CD4-positive, CD25-positive, alpha-beta regulatory T cell (primary cell): ENCODE results near the gene MUC5AC. TPM values are rescaled to one million over a fixed set of nuclear protein-coding genes. Genes with fewer than 3 reads are reported as not detected.
A peak's percentile ranks its signal among the peaks of the same experiment; 100 is the strongest.
"Not testable (repeated sequence)": the region's sequence is repeated elsewhere in the genome, so short reads cannot be mapped to it uniquely, and the experiment has no call there.

ENCODE experiments used
- ATAC-seq, 2 donors: fragments of 150-1000 bp; cut with Tn5 transposase; one replicate each; pipeline ENCODE4 v1.10.0; 2021; ENCODE audit warnings: low read depth in 2 of 2, moderate number of reproducible peaks in 2 of 2, moderate library complexity in 1 of 2
- DNase-seq, 3 donors: peaks; one replicate each; pipeline versions ENCODE4 v3.0.0 to v3.0.0-alpha.2; 2012 to 2022; ENCODE audit warnings: mixed read lengths in 1 of 3
- H3K27ac ChIP-seq: one replicate; pipeline ENCODE4 v1.7.0; 2013; ENCODE audit warnings: mild to moderate bottlenecking, low read length; ENCODE audit not compliant: insufficient read depth, poor library complexity, severe bottlenecking
- H3K27me3 ChIP-seq: one replicate; pipeline ENCODE4 v1.7.0; 2013; ENCODE audit warnings: low read length; ENCODE audit not compliant: control insufficient read depth, insufficient read depth
- H3K36me3 ChIP-seq: one replicate; pipeline ENCODE4 v1.7.0; 2013; ENCODE audit warnings: mild to moderate bottlenecking, low read length, moderate library complexity; ENCODE audit not compliant: control insufficient read depth, insufficient read depth
- H3K4me1 ChIP-seq: 2 replicates; pipeline ENCODE4 v1.7.0; 2013; ENCODE audit warnings: mild to moderate bottlenecking, low read length; ENCODE audit not compliant: insufficient read depth, control insufficient read depth, poor library complexity, severe bottlenecking
- H3K4me3 ChIP-seq: one replicate; pipeline ENCODE4 v1.7.0; 2013; ENCODE audit warnings: low read depth, mild to moderate bottlenecking, low read length, moderate library complexity
- H3K9me3 ChIP-seq, 2 experiments: 1 replicate in 1 of 2; 2 replicates in 1 of 2; pipeline ENCODE4 v1.7.0; 2013; ENCODE audit warnings: low read length in 2 of 2, mild to moderate bottlenecking in 1 of 2, moderate library complexity in 1 of 2; ENCODE audit not compliant: control insufficient read depth in 2 of 2
- H3K27ac Mint-ChIP-seq, 3 donors: one replicate each; pipeline ENCODE4 v1.8.0; 2020 to 2022; ENCODE audit warnings: mild to moderate bottlenecking in 3 of 3, mixed read lengths in 3 of 3, moderate library complexity in 2 of 3
- H3K27me3 Mint-ChIP-seq: one replicate; pipeline ENCODE4 v1.8.0; 2022; ENCODE audit warnings: mild to moderate bottlenecking, mixed read lengths
- H3K36me3 Mint-ChIP-seq: one replicate; pipeline ENCODE4 v1.8.0; 2020; ENCODE audit warnings: mixed read lengths
- H3K4me1 Mint-ChIP-seq, 4 donors: one replicate each; pipeline ENCODE4 v1.8.0; 2020 to 2022; ENCODE audit warnings: mixed read lengths in 4 of 4, mild to moderate bottlenecking in 1 of 4
- H3K4me3 Mint-ChIP-seq, 4 donors: one replicate each; pipeline ENCODE4 v1.8.0; 2020 to 2022; ENCODE audit warnings: mild to moderate bottlenecking in 4 of 4, mixed read lengths in 4 of 4, moderate library complexity in 3 of 4
- H3K9me3 Mint-ChIP-seq, 7 donors: one replicate each; pipeline ENCODE4 v1.8.0; 2020 to 2022; ENCODE audit warnings: mixed read lengths in 7 of 7, mild to moderate bottlenecking in 3 of 7, moderate library complexity in 2 of 7
- polyA plus RNA-seq, 4 donors: library from polyadenylated mRNA; unstranded; fragments of 300-500 nt; fragmentation: Illumina TruSeq; gene quantifications; one replicate each; pipeline ENCODE4 v1.2.3, GENCODE V29; 2021
- total RNA-seq: library from RNA; stranded (reverse); gene quantifications from one replicate; pipeline ENCODE4 v1.2.3, GENCODE V29; 2022

The MUC5AC gene
- total and polyA plus RNA-seq, 5 donors from 2014 or later, result not detected

DNA sequence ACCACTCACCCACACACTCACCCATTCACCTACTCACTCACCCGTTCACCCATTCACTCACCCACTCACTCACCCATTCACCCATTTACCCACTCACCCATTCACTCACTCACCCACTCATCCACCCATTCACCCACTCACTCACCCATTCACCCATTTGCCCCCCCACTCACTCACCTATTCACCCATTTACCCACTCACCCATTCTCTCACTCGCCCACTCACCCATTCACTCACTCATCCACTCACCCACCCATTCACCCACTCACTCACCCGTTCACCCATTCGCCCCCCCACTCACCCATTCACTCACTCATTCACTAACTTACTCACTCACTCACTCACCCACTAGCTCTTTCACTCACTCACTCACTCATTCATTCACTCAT, 15.0 kb downstream of the MUC5AC start:
- Histone ChIP-seq H3K27me3 (no peaks in the 10 kb centered on the region), H3K4me1 (no peaks in the 10 kb centered on the region), H3K4me3 (no peak overlapping the region), H3K9me3 (peaks cover 0 to 9% of the 10 kb centered on the region in 2 experiments), H3K27ac (no peak overlapping the region), H3K36me3 (no peaks in the 10 kb centered on the region)
- H3K36me3 Mint-ChIP-seq, result no peaks in the 10 kb centered on the region
- no peak overlapping the region for H3K4me3 Mint-ChIP-seq
- ATAC-seq, result no peak
- no peak overlapping the region for H3K27ac Mint-ChIP-seq
- no peak for DNase-seq
- no peaks in the 10 kb centered on the region for H3K27me3 Mint-ChIP-seq
- peaks cover 0 to 3% (median 1%) of the 10 kb centered on the region in 7 donors for H3K9me3 Mint-ChIP-seq
- no peaks in the 10 kb centered on the region for H3K4me1 Mint-ChIP-seq

DNA sequence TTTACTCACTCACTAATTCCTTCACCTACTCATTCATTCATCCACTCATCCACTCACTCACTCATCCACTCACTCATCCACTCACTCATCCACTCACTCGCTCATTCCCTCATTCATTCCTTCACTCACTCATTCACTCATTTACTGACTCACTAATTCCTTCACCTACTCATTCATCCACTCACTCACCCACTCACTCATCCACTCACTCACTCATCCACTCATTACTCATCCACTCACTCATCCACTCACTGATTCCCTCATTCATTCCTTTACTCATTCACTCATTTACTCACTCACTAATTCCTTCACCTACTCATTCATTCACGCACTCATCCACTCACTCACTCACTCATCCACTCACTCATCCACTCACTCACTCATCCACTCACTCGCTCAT, 15.6 kb downstream of the MUC5AC start:
- H3K27ac ChIP-seq, ATAC-seq, H3K9me3 ChIP-seq, H3K9me3 Mint-ChIP-seq, H3K27me3 Mint-ChIP-seq, H3K4me1 ChIP-seq, DNase-seq, H3K4me3 Mint-ChIP-seq, H3K36me3 ChIP-seq, H3K36me3 Mint-ChIP-seq, H3K4me3 ChIP-seq, H3K27ac Mint-ChIP-seq, H3K4me1 Mint-ChIP-seq, H3K27me3 ChIP-seq: not testable (repeated sequence)

DNA sequence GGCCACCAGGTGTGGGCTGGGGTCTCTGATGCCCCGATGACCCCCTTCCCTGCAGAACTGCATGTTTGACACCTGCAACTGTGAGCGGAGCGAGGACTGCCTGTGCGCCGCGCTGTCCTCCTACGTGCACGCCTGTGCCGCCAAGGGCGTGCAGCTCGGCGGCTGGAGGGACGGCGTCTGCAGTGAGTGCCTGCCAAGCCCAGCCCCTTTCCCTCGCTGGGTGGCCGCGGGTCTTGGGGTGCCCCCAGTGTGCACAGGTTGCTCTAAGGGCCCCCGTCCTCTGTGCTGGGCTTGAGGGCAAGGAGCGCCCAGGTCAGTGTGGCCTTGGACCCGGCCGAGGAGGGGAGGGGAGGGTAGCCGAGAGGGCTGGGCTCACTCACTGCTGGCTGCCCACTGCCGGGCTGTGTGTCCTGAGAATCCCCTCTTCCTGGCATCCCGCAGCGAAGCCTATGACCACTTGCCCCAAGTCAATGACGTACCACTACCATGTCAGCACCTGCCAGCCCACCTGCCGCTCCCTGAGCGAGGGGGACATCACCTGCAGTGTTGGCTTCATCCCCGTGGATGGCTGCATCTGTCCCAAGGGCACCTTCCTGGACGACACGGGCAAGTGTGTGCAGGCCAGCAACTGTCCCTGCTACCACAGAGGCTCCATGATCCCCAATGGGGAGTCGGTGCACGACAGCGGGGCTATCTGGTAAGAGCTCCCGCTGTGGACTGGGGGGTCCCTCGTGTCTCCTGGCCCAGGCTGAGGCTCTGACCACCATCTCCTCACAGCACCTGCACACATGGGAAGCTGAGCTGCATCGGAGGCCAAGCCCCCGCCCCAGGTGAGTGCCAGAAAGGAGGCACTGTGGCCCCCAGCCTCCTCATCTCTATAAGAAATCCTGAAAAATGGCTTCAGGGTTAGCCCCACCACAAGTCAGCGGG, 17.0 kb downstream of the MUC5AC start:
- H3K4me1 Mint-ChIP-seq, result no peaks in the 10 kb centered on the region
- DNase-seq (no peak), ATAC-seq (no peak)
- Histone ChIP-seq H3K36me3 (no peaks in the 10 kb centered on the region), H3K27me3 (no peaks in the 10 kb centered on the region), H3K4me1 (no peaks in the 10 kb centered on the region), H3K9me3 (peaks cover 0 to 9% of the 10 kb centered on the region in 2 experiments), H3K27ac (no peak overlapping the region), H3K4me3 (no peak overlapping the region)
- no peak overlapping the region for H3K4me3 Mint-ChIP-seq
- H3K27me3 Mint-ChIP-seq, result no peaks in the 10 kb centered on the region
- H3K9me3 Mint-ChIP-seq, result peaks cover 0 to 4% (median 1%) of the 10 kb centered on the region in 7 donors
- no peaks in the 10 kb centered on the region for H3K36me3 Mint-ChIP-seq
- no peak overlapping the region for H3K27ac Mint-ChIP-seq

DNA sequence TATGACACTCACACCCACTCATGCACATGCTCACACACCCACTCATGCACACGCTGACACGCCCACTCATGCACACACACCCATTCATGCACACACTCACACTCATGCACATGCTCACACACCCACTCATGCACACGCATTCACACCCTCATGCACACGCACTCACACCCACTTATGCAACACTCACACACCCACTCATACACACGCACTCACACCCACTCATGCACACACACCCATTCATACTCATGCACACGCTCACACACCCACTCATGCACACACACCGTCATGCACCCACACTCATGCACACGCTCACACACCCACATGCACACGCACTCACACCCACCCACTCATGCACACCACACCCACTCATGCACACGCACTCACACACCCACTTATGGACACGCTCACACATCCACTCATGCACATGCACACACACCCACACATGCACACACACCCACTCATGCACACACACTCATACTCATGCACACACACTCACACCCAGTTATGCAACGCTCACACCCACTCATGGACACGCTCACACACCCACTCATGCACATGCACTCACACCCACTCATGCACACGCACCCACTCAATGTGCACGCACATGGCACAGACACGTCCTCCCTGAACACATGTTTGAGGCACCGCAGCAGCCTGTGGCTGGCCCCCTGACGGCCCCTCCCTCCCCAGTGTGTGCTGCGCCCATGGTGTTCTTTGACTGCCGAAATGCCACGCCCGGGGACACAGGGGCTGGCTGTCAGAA, 17.9 kb downstream of the MUC5AC start:
- Mint-ChIP-seq H3K4me1 (no peaks in the 10 kb centered on the region), H3K36me3 (no peaks in the 10 kb centered on the region), H3K27ac (peak overlapping the region in 1 of 3 donors; percentile 63), H3K4me3 (no peak overlapping the region), H3K9me3 (peaks cover 0 to 4% (median 1%) of the 10 kb centered on the region in 7 donors), H3K27me3 (no peaks in the 10 kb centered on the region)
- H3K27me3 ChIP-seq, result no peaks in the 10 kb centered on the region
- H3K4me3 ChIP-seq, result no peak overlapping the region
- peaks cover 0 to 9% of the 10 kb centered on the region in 2 experiments for H3K9me3 ChIP-seq
- DNase-seq (no peak), ATAC-seq (no peak)
- H3K36me3 ChIP-seq, result no peaks in the 10 kb centered on the region
- H3K4me1 ChIP-seq, result no peaks in the 10 kb centered on the region
- no peak overlapping the region for H3K27ac ChIP-seq

DNA sequence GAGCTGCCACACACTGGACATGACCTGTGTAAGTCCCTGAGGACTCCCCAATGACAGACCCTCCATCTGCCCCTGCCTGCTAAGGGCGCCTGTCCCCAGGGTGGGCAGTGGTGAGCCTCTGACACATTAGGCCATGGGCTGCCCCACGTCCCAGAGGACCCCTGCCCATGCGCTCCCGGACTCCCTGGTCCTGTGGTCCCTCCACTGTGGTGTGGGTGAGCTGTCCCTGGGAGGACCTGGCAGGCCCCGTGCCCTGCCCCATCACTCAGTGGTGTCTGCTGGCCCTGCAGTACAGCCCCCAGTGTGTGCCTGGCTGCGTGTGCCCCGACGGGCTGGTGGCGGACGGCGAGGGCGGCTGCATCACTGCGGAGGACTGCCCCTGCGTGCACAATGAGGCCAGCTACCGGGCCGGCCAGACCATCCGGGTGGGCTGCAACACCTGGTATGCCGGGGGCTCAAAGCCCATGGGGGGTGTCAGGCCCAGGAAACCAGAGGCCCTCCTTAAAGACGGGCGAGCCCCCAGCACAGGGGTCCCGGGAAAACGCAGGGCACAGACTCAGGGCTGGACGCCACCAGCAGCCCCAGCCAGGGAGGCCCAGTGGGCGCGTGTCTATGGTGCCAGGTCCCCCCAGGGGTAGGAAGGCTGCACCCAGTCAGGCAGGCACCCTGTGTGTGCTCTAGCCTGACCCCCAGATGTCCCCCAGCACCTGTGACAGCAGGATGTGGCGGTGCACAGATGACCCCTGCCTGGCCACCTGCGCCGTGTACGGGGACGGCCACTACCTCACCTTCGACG, 18.7 kb downstream of the MUC5AC start:
- H3K27ac Mint-ChIP-seq, result no peak overlapping the region

DNA sequence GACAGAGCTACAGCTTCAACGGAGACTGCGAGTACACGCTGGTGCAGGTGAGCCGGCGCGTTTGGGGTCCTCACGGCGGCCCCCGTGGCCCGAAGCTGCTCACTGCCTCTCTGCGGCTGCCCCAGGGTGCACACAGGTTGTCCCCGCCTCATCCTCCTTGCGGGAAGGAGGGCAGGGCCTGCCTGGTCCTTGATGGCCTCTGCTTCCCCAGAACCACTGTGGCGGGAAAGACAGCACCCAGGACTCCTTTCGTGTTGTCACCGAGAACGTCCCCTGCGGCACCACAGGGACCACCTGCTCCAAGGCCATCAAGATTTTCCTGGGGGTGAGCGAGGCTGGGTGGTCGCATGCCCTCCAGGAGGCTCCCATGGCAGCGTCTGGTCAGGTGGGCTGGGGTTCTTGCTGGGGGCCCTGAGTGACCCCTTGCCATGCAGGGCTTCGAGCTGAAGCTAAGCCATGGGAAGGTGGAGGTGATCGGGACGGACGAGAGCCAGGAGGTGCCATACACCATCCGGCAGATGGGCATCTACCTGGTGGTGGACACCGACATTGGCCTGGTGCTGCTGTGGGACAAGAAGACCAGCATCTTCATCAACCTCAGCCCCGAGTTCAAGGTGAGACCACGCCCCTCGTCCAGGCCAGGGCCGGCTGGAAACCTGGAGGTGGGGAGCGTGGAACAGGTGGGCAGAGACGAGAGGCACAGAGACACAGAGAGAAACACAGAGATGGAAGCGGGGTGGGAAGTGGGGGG, 19.4 kb downstream of the MUC5AC start:
- Mint-ChIP-seq H3K4me1 (peaks cover 0 to 2% (median 0%) of the 10 kb centered on the region in 4 donors), H3K27ac (no peak overlapping the region), H3K4me3 (no peak overlapping the region), H3K27me3 (no peaks in the 10 kb centered on the region), H3K9me3 (peaks cover 0 to 4% (median 1%) of the 10 kb centered on the region in 7 donors), H3K36me3 (no peaks in the 10 kb centered on the region)
- Histone ChIP-seq H3K4me3 (no peak overlapping the region), H3K27ac (no peak overlapping the region), H3K27me3 (no peaks in the 10 kb centered on the region), H3K9me3 (no peaks in the 10 kb centered on the region), H3K4me1 (no peaks in the 10 kb centered on the region), H3K36me3 (no peaks in the 10 kb centered on the region)
- ATAC-seq, result no peak
- DNase-seq, result no peak

More for the DNA sequence above, 18.7 kb downstream of the MUC5AC start:
- Mint-ChIP-seq H3K36me3 (no peaks in the 10 kb centered on the region), H3K9me3 (peaks cover 0 to 4% (median 1%) of the 10 kb centered on the region in 7 donors), H3K4me1 (no peaks in the 10 kb centered on the region), H3K27me3 (no peaks in the 10 kb centered on the region), H3K4me3 (no peak overlapping the region)
- DNase-seq (no peak), ATAC-seq (no peak)
- H3K9me3 ChIP-seq, result peaks cover 0 to 5% of the 10 kb centered on the region in 2 experiments
- H3K27ac ChIP-seq, result no peak overlapping the region
- H3K36me3 ChIP-seq, result no peaks in the 10 kb centered on the region
- no peaks in the 10 kb centered on the region for H3K27me3 ChIP-seq
- no peaks in the 10 kb centered on the region for H3K4me1 ChIP-seq
- H3K4me3 ChIP-seq, result no peak overlapping the region

DNA sequence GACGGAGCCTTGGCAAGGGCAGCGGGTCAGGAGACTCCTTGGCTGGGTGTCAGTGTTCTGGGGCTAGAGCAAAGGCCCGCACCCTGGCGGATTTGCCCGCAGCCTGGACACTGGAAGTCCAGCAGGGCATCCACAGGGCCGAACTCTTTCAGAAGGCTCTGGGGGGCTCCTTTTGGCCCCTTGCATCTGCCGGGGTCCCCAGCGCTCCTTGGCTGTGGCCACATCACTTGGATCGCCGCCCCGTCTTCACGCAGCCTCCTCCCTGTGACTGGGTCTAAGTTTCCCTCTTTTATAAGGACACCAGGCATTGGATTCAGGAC, 20.0 kb downstream of the MUC5AC start:
- no peaks in the 10 kb centered on the region for H3K36me3 Mint-ChIP-seq

More for the DNA sequence above, 20.0 kb downstream of the MUC5AC start:
- H3K9me3 ChIP-seq, result no peaks in the 10 kb centered on the region
- H3K27me3 ChIP-seq, result no peaks in the 10 kb centered on the region
- Mint-ChIP-seq H3K4me3 (no peak overlapping the region), H3K9me3 (peaks cover 0 to 4% (median 1%) of the 10 kb centered on the region in 7 donors), H3K27me3 (no peaks in the 10 kb centered on the region), H3K4me1 (peaks cover 0 to 2% (median 0%) of the 10 kb centered on the region in 4 donors), H3K27ac (no peak overlapping the region)
- no peak overlapping the region for H3K4me3 ChIP-seq
- H3K4me1 ChIP-seq, result no peaks in the 10 kb centered on the region
- no peaks in the 10 kb centered on the region for H3K36me3 ChIP-seq
- ATAC-seq, result no peak
- H3K27ac ChIP-seq, result no peak overlapping the region
- DNase-seq, result no peak
